ENCODE measurements around the gene IHH. TPM values are rescaled to one million over a fixed set of nuclear protein-coding genes. Genes with fewer than 3 reads are reported as not detected.
A peak's percentile ranks its signal among the peaks of the same experiment; 100 is the strongest.

IHH gene
- total and polyA plus RNA-seq, 3 donors from 2014 or later = 0.19 to 1.1 (median 0.39) TPM

GRCh38 chr2:219045937-219046550 is 14.7 kb downstream of the IHH start:
- H3K9me3 ChIP-seq = no peaks in the 10 kb centered on the region
- no peaks in the 10 kb centered on the region for H3K4me1 ChIP-seq
- no peaks in the 10 kb centered on the region for H3K27me3 ChIP-seq
- 10 to 14% methylated on average over 6 of the region's 6 CpGs for WGBS, 2 donors
- DNase-seq = peak; percentile 44
- no peak overlapping the region for H3K27ac ChIP-seq
- intact Hi-C loops (cut with DNase I; ENCODE audit: low total_unique reads) = no loop called here
- H3K36me3 ChIP-seq (ENCODE audit: low read depth, missing control alignments) = no peaks in the 10 kb centered on the region
- no peak overlapping the region for H3K4me3 ChIP-seq
- no peak for TF ChIP-seq POLR2A (IDR thresholded peaks at IDR 0.05)
- no peak for TF ChIP-seq CTCF (IDR thresholded peaks at IDR 0.05)

- intact Hi-C loops (cut with DNase I; ENCODE audit: low total_unique reads) = no loop called here
- no peaks in the 10 kb centered on the region for H3K27me3 ChIP-seq
- WGBS, 2 donors = 78 to 100% methylated on average over 1 to 2 of the region's 2 CpGs
These were observed 18.0 kb downstream of the IHH start for GRCh38 chr2:219042750-219043149.

GRCh38 chr2:219042157-219042556 is 18.6 kb downstream of the IHH start:
- no peaks in the 10 kb centered on the region for H3K27me3 ChIP-seq
- intact Hi-C loops (cut with DNase I; ENCODE audit: low total_unique reads) = no loop called here
- no peaks in the 10 kb centered on the region for H3K36me3 ChIP-seq (ENCODE audit: low read depth, missing control alignments)
- no peak overlapping the region for H3K4me3 ChIP-seq
- TF ChIP-seq POLR2A (IDR thresholded peaks at IDR 0.05) = no peak
- no peak for TF ChIP-seq CTCF (IDR thresholded peaks at IDR 0.05)
- DNase-seq = no peak
- H3K4me1 ChIP-seq = no peaks in the 10 kb centered on the region
- H3K9me3 ChIP-seq = no peaks in the 10 kb centered on the region
- H3K27ac ChIP-seq = no peak overlapping the region
- 67 to 69% methylated on average over 4 of the region's 4 CpGs for WGBS, 2 donors

More at GRCh38 chr2:219042750-219043149, 18.0 kb downstream of the IHH start:
- no peak for TF ChIP-seq POLR2A (IDR thresholded peaks at IDR 0.05)
- TF ChIP-seq CTCF (IDR thresholded peaks at IDR 0.05) = no peak
- Histone ChIP-seq H3K4me1 (no peaks in the 10 kb centered on the region), H3K4me3 (no peak overlapping the region), H3K27ac (no peak overlapping the region), H3K36me3 (ENCODE audit: low read depth, missing control alignments) (no peaks in the 10 kb centered on the region), H3K9me3 (no peaks in the 10 kb centered on the region)
- DNase-seq = no peak

- DNase-seq = peak; percentile 83
- Histone ChIP-seq H3K4me3 (peak within 1 kb of the TSS; percentile 39 to 56), H3K4me1 (no peaks in the 10 kb centered on the region), H3K36me3 (ENCODE audit: low read depth, missing control alignments) (no peaks in the 10 kb centered on the region), H3K9me3 (no peaks in the 10 kb centered on the region), H3K27me3 (no peaks in the 10 kb centered on the region), H3K27ac (no peak within 1 kb of the TSS)
- TF ChIP-seq POLR2A (IDR thresholded peaks at IDR 0.05) (no peak), CTCF (IDR thresholded peaks at IDR 0.05) (no peak)
- 1% methylated on average over 17 to 21 of the region's 21 CpGs for WGBS, 2 donors
- intact Hi-C loops (cut with DNase I; ENCODE audit: low total_unique reads) = no loop called here
These were observed 19.5 kb downstream of the IHH start, which contains the start of gene CFAP65 for GRCh38 chr2:219041252-219041651. Gene CFAP65 (minus strand): TSS chr2:219041516. CDS start chr2:219039048, 2,468 bp downstream.

GRCh38 chr2:219038600-219038999 is 22.1 kb downstream of the IHH start:
- no peaks in the 10 kb centered on the region for H3K36me3 ChIP-seq (ENCODE audit: low read depth, missing control alignments)
- WGBS, 2 donors = 38 to 50% methylated on average over 1 of the region's 1 CpG
- H3K4me1 ChIP-seq = no peaks in the 10 kb centered on the region
- H3K9me3 ChIP-seq = no peaks in the 10 kb centered on the region
- no peak overlapping the region for H3K4me3 ChIP-seq
- TF ChIP-seq CTCF (IDR thresholded peaks at IDR 0.05) (no peak), POLR2A (IDR thresholded peaks at IDR 0.05) (no peak)
- H3K27me3 ChIP-seq = no peaks in the 10 kb centered on the region
- no peak for DNase-seq
- intact Hi-C loops (cut with DNase I; ENCODE audit: low total_unique reads) = no loop called here
- H3K27ac ChIP-seq = no peak overlapping the region
